Cardiac fibroblast (primary cell): ENCODE measurements around the gene AP3S2.

Experiments used
- DNase-seq, 2 donors: peaks; one replicate each; pipeline versions ENCODE4 v3.0.0 to v3.0.0-alpha.2; 2010; ENCODE audit warnings: low read depth in 2 of 2
- H3K4me3 ChIP-seq, 2 donors: replicated peaks in 1 of 2; 1 replicate in 1 of 2; 2 replicates in 1 of 2; pipeline ENCODE4 v1.5.1; 2011; ENCODE audit warnings: low read depth in 2 of 2, low read length in 2 of 2, mild to moderate bottlenecking in 2 of 2, moderate library complexity in 1 of 2
- CTCF ChIP-seq: IDR thresholded peaks from one replicate; pipeline ENCODE4 v1.5.1; 2011; ENCODE audit warnings: low read depth, mild to moderate bottlenecking, low read length, inconsistent platforms

The AP3S2 gene

GRCh38 chr15:89932880-89933279, 39.1 kb upstream of the AP3S2 start:
- no peak overlapping the region for H3K4me3 ChIP-seq
- DNase-seq: no peak
- TF ChIP-seq CTCF: no peak

GRCh38 chr15:89928421-89928820, 34.6 kb upstream of the AP3S2 start:
- H3K4me3 ChIP-seq: no peak overlapping the region
- no peak for TF ChIP-seq CTCF
- DNase-seq: no peak

GRCh38 chr15:89926158-89926557, 32.4 kb upstream of the AP3S2 start:
- no peak overlapping the region for H3K4me3 ChIP-seq
- peak in 1 of 2 donors; percentile 6 for DNase-seq
- TF ChIP-seq CTCF: no peak

GRCh38 chr15:89917442-89918101, 23.8 kb upstream of the AP3S2 start:
- no peak for TF ChIP-seq CTCF
- no peak for DNase-seq
- H3K4me3 ChIP-seq: no peak overlapping the region

- no peak for DNase-seq
- no peak for TF ChIP-seq CTCF
- no peak overlapping the region for H3K4me3 ChIP-seq
Observed at GRCh38 chr15:89916660-89917059, 22.9 kb upstream of the AP3S2 start.

GRCh38 chr15:89912674-89913396, 19.0 kb upstream of the AP3S2 start, which contains the start of gene ARPIN:
ARPIN (minus strand) TSS chr15:89912952; CDS start chr15:89912835, 117 bp downstream.
- no peak for TF ChIP-seq CTCF
- DNase-seq: peak; percentile 43 to 61
- peak within 1 kb of the TSS; percentile 64 to 72 for H3K4me3 ChIP-seq
